Ramos (cell line): ENCODE data around the gene RAB31.

ENCODE experiments used
- in situ Hi-C: fragments of 300-500 bp; cut with MboI; formaldehyde crosslinking; loops from one replicate; pipeline ENCODE4 v1.14.3; 2022; ENCODE audit warnings: low sequenced_read_pairs; ENCODE audit not compliant: unreplicated experiment

The RAB31 gene

DNA sequence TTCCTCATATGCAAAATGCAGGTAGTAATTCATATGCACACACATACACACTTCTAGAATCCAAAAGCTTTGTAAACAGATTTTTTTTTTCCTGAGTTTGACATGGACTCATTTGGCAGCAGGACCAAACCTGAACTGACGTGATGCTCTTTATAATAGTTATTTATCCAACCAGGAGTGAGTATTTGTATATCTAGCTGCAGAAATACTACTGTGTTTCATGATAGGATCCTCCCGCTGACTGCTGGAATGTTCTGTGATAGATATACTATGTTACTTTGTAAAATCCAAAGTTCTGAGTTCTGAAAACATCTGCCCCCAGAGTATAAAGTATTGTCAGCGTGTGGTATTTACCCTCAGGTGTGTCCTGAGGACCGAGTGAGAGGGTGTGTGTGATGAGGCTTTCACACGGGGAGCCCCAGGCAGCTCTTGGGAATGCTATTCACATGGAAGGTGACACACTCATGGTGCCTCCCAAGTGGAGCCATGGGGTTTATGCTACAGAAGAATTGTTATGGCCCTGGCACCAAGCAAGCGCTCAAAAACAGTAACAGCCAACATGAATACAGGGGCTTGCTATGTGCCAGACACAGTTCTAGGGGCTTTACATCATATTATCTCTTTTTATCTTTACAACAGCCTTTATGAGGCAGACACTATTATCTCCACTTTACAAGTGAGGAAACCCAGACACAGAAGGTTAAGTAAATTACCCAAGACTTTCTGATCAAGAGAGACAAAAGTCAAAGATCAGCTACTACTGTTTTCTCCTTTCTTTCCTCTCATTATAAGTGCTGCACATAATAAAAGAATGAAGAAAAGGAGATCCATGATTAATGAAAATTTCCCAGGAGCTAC is 161.0 kb downstream of the RAB31 start:
- in situ Hi-C loops, result no loop called here

DNA sequence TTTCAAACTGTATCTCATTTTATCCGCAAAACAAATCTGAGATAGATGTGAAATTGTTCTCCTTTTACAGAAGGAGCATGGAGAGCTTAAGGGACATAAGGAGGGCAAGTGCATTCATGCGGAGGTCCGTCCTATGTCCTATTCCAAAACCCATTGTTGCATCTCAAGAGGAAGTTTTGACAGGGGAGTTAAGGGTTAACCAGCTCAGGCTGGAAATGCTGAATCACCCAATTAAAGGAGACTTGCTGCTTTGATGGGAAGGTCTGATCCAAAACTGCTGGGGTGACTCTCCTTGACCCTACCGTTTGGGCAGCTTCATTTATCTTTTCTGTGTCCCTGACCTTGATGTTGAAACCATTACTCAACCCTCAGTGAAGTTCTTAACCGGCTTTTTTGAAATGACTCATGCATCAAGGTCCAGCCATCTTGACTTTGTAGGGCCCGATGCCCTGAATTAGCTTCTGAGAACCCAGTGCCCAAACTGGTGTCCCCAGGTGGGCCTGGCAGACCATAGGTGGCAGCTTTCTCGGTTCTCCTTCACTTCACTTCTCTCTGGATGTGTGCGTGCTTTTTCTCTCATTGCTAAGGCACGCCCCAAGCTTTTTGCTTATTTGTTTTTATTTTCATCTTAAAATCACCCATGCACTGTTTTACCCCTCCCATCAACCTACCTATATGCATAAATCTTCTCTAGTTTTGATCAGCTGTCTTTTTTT is 161.8 kb downstream of the RAB31 start:
- in situ Hi-C loops, result no loop called here

- in situ Hi-C loops, result no loop called here
Observed at GRCh38 chr18:9870431-9871008, 162.4 kb downstream of the RAB31 start.

GRCh38 chr18:9871244-9871746 is 163.2 kb downstream of the RAB31 start:
- in situ Hi-C loops, result no loop called here

- in situ Hi-C loops, result no loop called here
Observed at GRCh38 chr18:9872823-9873222, 164.7 kb downstream of the RAB31 start.

- in situ Hi-C loops, result no loop called here
Observed at GRCh38 chr18:9874728-9875127, 166.6 kb downstream of the RAB31 start.

GRCh38 chr18:9876212-9876866 is 168.2 kb downstream of the RAB31 start:
- in situ Hi-C loops, result no loop called here

GRCh38 chr18:9876867-9877654 is 169.0 kb downstream of the RAB31 start:
- in situ Hi-C loops, result no loop called here

- in situ Hi-C loops, result no loop called here
Observed at GRCh38 chr18:9877655-9878014, 169.5 kb downstream of the RAB31 start.

DNA sequence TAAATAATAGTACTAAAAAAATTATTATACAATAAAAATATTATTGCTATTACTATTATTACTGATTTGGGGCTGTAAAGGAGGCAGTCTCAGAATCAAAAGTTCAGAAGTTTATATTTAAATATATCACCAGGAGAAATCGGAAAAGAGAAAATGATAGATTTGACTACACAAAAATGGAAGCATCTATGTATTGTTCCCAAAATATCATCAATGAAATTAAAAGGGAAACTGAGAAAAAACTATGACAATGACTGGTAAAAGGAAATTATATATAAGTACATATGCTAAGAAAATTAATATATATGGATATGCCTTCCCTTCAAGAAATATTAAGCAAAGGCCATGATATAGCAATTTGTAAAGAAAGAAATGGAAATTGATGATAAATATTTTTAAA is 170.0 kb downstream of the RAB31 start:
- in situ Hi-C loops, result no loop called here

GRCh38 chr18:9878783-9879242 is 170.7 kb downstream of the RAB31 start:
- in situ Hi-C loops, result no loop called here

DNA sequence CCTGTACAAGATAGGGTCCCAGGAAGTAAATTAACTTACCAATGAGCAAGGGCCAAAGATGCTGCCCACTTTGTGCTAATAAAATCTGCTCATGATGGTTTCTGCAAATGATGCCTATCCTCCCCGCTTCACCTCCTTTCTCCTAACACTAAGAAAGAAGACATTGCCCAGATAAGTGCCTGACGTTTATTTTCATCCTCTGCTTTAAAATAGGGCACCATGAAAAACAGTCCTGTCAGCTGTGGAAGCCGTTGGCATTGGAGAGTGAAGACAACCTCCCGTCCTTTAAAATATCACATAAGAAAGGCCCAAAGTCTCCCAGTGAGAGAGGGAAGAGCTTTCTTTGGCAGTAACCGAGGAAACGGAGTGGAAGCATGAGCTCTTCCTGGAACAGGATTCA is 176.0 kb downstream of the RAB31 start:
- in situ Hi-C loops, result no loop called here

GRCh38 chr18:9884532-9885140 is 176.5 kb downstream of the RAB31 start:
- in situ Hi-C loops, result no loop called here

- in situ Hi-C loops, result no loop called here
Observed at GRCh38 chr18:9885170-9886004, 177.3 kb downstream of the RAB31 start, which contains the start of gene TXNDC2. TSS of gene TXNDC2 (plus strand) at chr18:9885973. CDS start at chr18:9886681, 708 bp downstream.

GRCh38 chr18:9886005-9886348 is 177.9 kb downstream of the RAB31 start:
- in situ Hi-C loops, result no loop called here

GRCh38 chr18:9887992-9888391 is 179.9 kb downstream of the RAB31 start:
- in situ Hi-C loops, result no loop called here

DNA sequence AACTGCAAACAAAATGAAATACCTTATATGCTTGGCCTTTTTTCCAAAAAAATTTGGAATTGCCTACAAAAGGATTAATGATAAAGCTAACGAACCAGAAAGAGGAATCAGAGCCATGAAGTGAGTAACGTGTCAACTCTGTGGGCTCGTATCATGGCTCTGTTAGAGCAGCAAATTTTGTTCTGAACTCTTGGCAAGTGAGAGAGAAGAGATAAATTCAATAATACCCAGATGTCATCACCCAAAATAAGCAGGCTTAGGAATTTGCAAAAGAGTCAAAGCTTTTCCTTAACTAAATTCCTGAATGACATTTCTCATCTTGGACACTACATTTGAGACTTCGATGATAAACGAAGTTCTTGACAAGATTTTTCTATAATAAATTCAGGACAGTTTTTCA is 182.1 kb downstream of the RAB31 start:
- in situ Hi-C loops, result no loop called here

GRCh38 chr18:9890957-9891356 is 182.9 kb downstream of the RAB31 start:
- in situ Hi-C loops, result no loop called here
